NB4 (cell line): ENCODE data around the gene MUC7.
A peak's percentile ranks its signal among the peaks of the same experiment; 100 is the strongest.

Source experiments
- DNase-seq: peaks from one replicate; pipeline ENCODE4 v3.0.0; 2010; ENCODE audit warnings: low read depth
- H3K4me3 ChIP-seq: one replicate; pipeline ENCODE4 v1.5.1; 2011; ENCODE audit warnings: mild to moderate bottlenecking, low read depth, low read length, moderate library complexity
- CTCF ChIP-seq: IDR thresholded peaks from one replicate; pipeline ENCODE4 v1.5.1; 2012; ENCODE audit warnings: low read depth, low read length
- MAX ChIP-seq: IDR thresholded peaks from 2 replicates; pipeline ENCODE4 v1.6.1; 2011; ENCODE audit warnings: low read depth, low read length
- MYC ChIP-seq: IDR thresholded peaks from 2 replicates; pipeline ENCODE4 v1.6.1; 2011; ENCODE audit warnings: low read depth, low read length
- POLR2A ChIP-seq: IDR thresholded peaks from 2 replicates; pipeline ENCODE4 v1.6.1; 2011; ENCODE audit warnings: mild to moderate bottlenecking; ENCODE audit not compliant: insufficient read length; ENCODE audit errors: extremely low read depth

The MUC7 gene

GRCh38 chr4:70505151-70505748 lies 33.3 kb downstream of the MUC7 start:
- TF ChIP-seq MYC (no peak), CTCF (peak; percentile 95)
- H3K4me3 ChIP-seq, result no peak overlapping the region
- peak; percentile 46 for DNase-seq

- H3K4me3 ChIP-seq, result no peak overlapping the region
- DNase-seq, result no peak
- TF ChIP-seq CTCF (no peak), MAX (no peak), MYC (no peak), POLR2A (no peak)
Measured at GRCh38 chr4:70508801-70509200, 36.8 kb downstream of the MUC7 start.

GRCh38 chr4:70511365-70511764 lies 39.4 kb downstream of the MUC7 start:
- no peak overlapping the region for H3K4me3 ChIP-seq
- TF ChIP-seq CTCF, result no peak
- no peak for TF ChIP-seq MYC
- no peak for TF ChIP-seq POLR2A
- no peak for TF ChIP-seq MAX
- DNase-seq, result no peak

- H3K4me3 ChIP-seq, result no peak overlapping the region
- DNase-seq, result no peak
- TF ChIP-seq POLR2A (no peak), MAX (no peak), CTCF (no peak), MYC (no peak)
Measured at GRCh38 chr4:70515367-70516250, 43.6 kb downstream of the MUC7 start.

GRCh38 chr4:70518269-70518668 lies 46.3 kb downstream of the MUC7 start, which contains the start of gene AMTN:
Gene AMTN, plus strand, starts transcription at chr4:70518569. Its CDS starts 209 bp downstream, at chr4:70518778.
- no peak for DNase-seq
- H3K4me3 ChIP-seq, result no peak within 1 kb of the TSS
- no peak for TF ChIP-seq CTCF
- TF ChIP-seq POLR2A, result no peak
- TF ChIP-seq MAX, result no peak
- TF ChIP-seq MYC, result no peak

GRCh38 chr4:70518716-70519115 lies 46.7 kb downstream of the MUC7 start:
- H3K4me3 ChIP-seq, result no peak overlapping the region
- no peak for DNase-seq
- no peak for TF ChIP-seq MYC
- no peak for TF ChIP-seq MAX
- TF ChIP-seq POLR2A, result no peak
- no peak for TF ChIP-seq CTCF
